CD4-positive, alpha-beta T cell treated with Interleukin-2 at 100 ng/mL for 4 hours (primary cell): ENCODE measurements around the gene TMEM63A.
"Not testable (repeated sequence)": the region's sequence is repeated elsewhere in the genome, so short reads cannot be mapped to it uniquely, and the experiment has no call there.

Source experiments
- DNase-seq: peaks from one replicate; pipeline ENCODE4 v3.0.0-alpha.2; 2020; ENCODE audit warnings: low spot score

TMEM63A gene

GRCh38 chr1:225908773-225909172 lies 26.6 kb upstream of the TMEM63A start:
- DNase-seq, result no peak

GRCh38 chr1:225908013-225908640 lies 25.9 kb upstream of the TMEM63A start:
- no peak for DNase-seq

DNA sequence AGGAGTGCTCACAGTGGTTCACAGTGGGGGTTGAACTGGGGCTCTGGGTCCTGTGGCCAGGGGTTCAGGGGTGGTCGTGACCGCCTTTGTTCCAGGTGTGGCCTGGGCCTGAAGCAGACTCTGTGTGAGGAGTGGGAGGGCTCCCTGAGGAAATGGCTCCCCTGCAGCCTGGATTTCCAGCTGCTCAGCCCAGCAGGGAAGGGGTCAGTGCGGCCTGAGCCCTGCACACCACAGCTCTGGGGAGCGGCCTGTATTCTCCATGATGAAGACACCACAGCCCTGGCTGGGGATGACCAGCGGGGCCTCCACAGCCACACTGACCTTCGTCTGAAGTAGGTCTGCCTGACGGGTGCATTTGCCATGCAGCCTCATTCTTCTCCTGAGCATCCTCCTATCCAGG lies 25.2 kb upstream of the TMEM63A start:
- no peak for DNase-seq

- no peak for DNase-seq
These were observed 24.3 kb upstream of the TMEM63A start for GRCh38 chr1:225906467-225906866.

GRCh38 chr1:225903623-225904022 lies 21.4 kb upstream of the TMEM63A start:
- DNase-seq, result no peak

DNA sequence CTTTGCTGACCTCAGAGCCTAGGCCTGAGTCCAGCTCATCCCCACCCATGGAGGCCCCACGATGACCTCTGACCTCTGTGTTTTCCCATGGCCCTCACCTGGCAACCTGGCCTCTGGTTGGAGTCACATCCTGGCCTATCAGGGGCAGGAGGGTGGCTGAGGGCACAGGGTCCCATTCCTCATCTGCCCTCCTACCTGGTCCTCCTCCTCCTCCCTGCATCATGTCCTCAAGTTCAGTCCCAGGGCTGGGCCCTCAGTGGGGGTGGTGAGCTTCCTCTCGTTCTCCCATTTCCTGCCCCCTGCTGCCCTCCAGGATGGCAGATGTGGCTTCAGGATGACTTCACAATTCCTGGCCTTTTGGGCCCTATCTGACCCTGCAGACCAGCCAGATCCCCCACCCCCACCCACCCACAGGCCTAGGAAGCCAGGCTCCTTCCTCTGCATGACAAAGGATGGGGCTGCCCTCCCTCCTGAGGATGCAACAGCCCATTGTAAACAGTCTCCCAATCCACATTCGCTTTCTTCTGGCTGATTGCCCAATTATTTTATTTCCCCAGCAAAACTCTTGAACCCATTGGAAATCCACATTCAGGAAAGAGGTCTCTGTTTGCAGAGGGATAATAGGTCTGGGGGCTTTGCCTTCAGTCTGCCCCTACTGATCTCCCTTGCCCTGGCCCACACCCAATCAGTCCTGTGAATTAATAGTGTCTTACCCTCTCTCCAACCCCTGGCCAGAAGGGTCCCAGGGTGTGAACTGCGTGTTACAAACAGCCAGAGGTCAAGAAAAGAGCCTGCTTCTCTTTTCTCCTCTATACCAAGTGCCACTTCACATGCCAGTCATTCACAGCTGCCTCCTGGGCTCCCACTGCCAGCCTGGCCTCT lies 17.1 kb upstream of the TMEM63A start:
- no peak for DNase-seq

GRCh38 chr1:225897595-225898514 lies 15.7 kb upstream of the TMEM63A start:
- peak; percentile 47 for DNase-seq

- DNase-seq, result peak; percentile 90
These were observed 14.9 kb upstream of the TMEM63A start for GRCh38 chr1:225896937-225897549.

DNA sequence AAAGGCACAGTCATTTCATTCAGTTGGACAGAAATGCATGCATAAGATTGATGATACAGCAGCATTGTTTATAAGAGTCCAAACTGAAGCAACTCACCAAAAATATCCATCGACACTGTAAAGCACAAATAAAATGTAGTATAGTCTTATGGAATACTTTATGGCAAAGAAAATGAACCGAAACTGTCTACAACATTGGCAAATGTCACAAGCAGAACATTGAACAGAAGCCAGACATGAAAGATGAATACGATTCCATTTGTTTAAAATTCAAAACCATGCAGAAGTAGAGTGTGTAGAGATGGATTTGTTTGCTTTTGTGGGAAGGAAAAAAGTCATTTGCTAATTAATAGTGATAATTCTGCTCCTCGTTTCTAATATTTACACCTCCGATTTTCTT lies 14.3 kb upstream of the TMEM63A start:
- DNase-seq, result no peak

DNA sequence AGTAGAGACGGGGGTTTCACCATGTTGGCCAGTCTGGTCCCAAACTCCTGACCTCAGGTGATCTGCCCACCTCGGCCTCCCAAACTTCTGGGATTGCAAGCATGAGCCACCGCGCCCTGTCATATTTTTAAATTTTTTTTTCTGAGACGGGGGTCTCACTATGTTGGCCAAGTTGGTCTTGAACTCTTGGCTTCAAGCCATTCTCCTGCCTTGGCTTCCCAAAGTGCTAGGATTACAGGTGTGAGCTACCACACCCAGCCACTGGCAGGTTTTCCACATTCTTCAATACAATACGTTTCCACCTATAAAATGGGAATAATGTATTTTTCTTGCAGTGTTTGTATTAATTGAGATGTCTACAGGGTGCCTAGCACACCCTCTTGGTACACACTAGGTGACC lies 10.1 kb upstream of the TMEM63A start:
- DNase-seq, result no peak

DNA sequence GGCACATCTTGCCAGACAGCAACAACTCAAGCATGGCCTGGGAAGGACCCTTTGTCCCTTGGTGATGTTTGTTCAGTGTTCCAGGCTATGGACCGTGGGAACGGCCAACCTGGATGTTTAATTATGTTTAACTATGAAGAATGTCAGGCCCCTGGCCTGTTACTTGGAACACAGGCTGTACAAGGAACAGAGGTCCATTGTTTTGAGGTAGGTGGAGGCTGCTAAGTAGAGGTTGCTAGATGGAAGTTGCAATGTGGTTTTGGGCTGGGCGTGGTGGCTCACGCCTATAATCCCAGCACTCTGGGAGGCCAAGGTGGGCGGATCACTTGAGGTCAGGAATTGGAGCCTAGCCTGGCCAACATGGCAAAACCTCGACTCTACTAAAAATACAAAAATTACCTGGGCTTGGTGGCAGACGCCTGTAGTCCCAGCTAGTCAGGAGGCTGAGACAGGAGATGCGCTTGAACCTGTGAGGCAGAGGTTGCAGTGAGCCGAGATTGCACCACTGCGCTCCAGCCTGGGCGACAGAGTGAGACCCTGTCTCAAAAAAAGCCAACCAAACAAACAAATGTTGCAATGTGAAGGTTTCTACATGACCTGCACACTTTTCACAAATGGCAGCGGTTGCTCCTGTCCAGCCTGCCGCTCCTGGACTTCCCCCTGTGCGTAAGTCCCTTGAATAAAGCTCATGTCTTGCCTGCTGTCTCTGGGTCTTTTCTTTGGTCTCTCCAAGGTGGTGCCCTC lies 9.2 kb upstream of the TMEM63A start:
- no peak for DNase-seq

DNA sequence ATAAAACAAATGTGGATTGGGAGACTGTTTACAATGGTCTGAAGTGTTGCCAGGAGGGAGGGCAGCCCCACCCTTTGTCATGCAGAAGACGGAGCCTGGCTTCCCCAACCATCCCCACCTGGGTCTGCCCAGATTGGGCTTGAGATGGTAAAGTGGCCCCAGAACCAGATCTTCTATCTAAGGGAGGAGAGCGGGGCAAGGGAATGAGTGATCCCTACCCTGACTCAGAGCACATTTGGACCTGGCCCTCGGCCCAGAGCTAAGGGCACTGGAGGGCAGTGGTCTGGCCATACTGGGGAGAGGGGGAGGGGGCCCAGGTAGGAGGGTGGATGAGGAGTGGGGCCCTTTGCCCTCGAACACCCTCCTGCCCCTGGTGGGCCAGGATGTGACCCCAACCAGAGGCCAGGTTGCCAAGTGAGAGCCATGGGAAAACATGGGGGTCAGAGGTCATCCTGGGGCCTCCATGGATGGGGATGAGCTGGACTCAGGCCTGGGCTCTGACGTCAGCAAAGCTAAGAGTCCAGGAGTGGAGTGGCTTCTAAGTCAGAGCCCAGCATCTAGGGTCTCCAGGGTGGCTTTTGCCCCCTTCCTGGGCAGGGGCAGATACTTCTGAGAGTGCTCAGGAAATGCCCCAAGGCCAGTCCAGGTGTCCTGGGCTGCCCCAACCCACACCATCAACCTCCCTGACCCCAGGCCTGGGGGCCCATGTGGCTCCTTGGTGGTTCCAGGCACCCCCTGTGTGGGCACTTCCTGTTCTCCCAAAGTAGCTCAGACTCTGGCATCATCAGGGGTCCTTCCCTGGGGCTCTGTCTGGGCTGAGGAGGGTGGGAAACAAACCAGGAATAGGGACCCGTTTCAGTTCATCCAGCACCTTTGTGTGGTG lies 8.4 kb upstream of the TMEM63A start:
- DNase-seq, result no peak

DNA sequence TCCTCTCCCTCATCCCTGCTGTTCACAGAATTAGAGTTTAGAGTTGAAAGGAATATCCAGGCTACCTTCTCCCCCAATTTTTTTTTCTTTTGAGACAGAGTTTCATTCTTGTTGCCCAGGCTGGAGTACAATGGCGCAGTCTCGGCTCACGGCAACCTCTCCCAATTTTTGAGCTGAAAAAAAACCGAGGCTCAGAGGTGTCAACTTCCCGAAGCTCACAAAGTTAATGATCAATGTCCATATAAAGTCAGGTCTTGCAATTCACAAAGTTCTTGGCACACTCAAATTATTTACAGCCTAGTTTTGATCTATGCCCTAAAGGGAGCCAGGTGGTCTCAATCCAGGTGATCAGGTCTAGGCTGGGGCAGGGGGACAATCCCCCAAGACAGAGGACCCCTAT lies 7.6 kb upstream of the TMEM63A start:
- no peak for DNase-seq

GRCh38 chr1:225888898-225889601 lies 6.9 kb upstream of the TMEM63A start, which contains the start of gene LEFTY1:
Gene LEFTY1, minus strand, starts transcription at chr1:225889146. Its CDS starts 80 bp downstream, at chr1:225889066.
- no peak for DNase-seq

GRCh38 chr1:225888289-225888897 lies 6.2 kb upstream of the TMEM63A start:
- DNase-seq, result no peak

DNA sequence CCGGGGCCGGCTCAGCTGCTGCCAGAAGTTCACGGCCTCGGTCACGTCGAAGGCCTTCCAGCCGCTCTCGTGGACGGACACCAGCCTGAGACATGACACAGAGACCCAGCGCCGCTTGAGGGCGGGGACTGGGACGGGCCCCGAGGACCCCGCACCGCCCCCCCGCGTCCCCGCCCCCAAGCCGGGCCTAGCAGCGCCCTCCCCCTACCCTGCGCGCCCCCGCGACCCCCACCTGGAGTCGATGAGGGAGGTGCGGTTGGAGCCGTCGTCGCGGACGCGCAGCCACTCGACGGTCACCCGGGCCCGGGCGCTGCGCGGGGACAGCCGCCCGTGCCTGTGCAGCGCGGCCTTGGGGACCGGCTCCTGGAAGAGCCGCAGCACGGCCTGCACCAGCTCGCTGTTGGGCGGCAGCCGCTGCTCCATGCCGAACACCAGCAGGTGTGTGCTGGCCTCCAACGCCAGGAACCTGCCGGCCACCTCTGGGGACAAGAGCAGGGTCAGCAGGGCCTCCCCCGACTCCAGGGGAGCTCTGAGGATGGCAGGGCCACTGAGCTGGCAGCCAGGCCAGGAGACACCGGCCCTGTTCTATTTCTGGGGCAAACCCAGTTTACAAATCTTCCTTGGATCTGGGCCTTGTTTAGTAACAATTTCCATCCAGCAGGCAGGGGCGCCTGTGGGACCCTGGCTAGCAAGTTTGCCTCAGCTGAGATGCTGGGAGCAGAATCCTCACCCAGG lies 5.5 kb upstream of the TMEM63A start:
- not testable (repeated sequence) for DNase-seq

- DNase-seq, result no peak
These were observed 4.8 kb upstream of the TMEM63A start for GRCh38 chr1:225887030-225887314.

GRCh38 chr1:225886159-225887029 lies 4.2 kb upstream of the TMEM63A start:
- DNase-seq, result no peak
